Putamen (tissue), 1 donor: ENCODE results near the gene CAMTA2.

Source experiments
- DNase-seq: peaks from one replicate; pipeline ENCODE4 v3.0.0-alpha.2; 2016; ENCODE audit warnings: low spot score

CAMTA2 gene

DNA sequence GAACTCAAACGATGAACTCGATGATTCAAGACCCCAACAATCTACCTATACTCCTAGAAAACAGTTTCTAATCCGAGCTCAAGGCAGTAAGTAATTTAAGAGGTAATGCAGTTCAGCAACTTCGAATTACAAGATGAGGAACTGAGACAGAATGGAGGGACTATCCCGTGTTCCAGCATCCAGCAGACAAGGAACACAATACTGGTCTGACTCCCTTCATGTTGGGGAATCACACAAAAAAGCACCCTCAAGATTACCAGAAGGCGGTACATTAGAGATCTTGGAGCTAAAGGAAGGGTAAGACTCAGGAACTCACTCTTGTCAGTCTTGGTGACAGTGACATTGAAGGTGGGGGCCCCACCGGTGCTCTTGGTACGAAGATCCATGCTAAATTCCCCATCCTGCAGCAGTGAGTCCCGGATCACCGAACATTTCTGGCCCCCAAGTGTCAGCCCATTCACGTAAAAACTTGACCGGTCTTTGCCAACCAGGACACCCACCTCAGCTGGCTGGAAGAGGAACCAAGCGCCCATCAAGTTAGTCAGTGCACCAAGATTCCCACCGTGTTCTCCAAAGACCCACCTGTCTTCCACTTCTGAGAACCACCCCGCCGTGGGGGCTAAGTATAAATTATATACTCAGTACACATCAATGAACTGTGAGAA lies 41.0 kb downstream of the CAMTA2 start:
- no peak for DNase-seq

GRCh38 chr17:4945944-4946280 lies 41.6 kb downstream of the CAMTA2 start:
- DNase-seq, result no peak

DNA sequence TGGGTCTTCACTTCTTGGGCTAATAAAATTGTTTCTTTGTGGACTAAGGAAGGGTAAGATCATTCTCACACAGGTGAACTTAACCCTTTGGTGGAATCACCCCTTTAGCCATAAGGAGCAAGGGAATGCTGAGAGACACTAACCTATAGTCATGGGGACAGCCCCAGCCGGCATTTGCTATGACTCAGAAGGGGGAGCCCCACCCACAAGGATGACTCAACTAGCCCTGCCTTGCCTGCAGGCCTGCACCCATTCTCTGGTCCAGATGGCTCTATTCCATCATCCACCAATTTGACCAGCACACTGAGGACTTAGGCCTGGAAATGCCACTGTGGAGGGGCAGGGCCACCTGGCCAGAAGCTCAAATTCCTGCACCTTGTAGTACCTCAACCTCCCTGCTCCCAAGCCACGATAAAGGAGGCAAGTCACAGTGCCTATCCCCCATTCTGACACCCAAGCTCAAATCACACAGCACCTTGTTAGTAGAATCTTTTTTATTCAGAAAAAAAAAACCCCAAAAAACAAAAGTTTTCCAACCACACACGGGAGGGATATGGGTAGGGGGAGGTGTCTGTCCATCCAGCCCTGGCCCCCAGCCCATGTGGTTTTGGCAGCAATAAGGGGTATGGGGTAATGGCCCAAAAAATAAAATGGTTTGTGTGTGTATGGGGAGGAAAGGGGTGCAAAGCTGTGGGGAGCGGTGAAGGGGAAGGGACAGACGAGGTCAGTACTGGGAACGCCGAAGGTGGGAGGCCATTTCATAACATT lies 42.1 kb downstream of the CAMTA2 start:
- no peak for DNase-seq

GRCh38 chr17:4944554-4945175 lies 42.8 kb downstream of the CAMTA2 start:
- no peak for DNase-seq

DNA sequence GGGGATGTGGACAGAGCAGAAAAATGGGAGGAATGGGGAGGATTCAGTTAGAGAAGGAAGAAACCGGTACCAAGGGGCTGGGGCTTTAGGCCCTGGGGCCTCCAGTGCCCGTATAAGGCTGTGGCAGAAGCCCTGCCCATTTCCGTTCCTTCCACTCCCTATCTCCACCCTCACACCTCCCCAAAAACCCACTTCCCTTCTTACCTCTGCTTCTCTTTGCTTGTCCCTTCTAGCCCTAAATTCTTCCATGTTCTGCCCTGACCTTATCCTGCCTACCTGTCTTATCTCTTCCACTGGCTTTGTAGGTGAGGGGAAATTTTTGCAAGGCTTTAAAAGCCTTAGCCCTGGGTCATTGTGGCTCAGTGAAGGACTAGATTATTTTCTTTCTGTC lies 43.3 kb downstream of the CAMTA2 start:
- DNase-seq, result no peak

DNA sequence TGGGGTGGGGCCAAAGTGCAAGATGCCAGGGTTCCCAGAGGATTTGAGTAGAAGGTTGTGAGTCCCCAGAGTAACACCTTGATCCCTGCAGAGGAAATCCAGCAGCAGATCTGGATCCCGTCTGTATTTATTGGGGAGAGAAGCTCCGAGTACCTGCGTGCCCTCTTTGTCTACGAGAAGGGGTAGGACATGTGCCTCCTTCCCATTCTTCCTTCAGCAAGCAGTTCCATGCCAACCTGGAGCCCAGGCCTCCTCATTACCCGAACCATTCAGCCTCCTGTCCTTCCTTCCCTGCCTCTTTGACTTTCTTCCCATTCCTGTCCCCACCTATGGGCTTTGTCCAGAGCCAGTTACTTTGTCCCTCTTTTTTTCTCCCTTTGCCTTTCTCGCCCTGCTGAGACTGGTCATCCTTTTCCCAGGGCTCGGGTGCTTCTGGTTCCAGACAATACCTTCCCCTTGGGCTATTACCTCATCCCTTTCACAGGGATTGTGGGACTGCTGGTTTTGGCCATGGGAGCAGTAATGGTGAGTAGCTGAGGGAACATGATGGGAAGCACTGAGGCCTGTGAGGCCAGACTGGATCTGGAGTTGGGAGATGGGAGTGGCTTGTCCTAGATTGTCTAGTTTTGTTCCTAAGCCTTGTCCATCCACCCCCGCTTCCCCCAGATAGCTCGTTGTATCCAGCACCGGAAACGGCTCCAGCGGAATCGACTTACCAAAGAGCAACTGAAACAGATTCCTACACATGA lies 44.5 kb downstream of the CAMTA2 start:
- no peak for DNase-seq

GRCh38 chr17:4941319-4941610 lies 46.2 kb downstream of the CAMTA2 start:
- no peak for DNase-seq

- DNase-seq, result no peak
Measured at GRCh38 chr17:4940555-4941318, 46.7 kb downstream of the CAMTA2 start.

DNA sequence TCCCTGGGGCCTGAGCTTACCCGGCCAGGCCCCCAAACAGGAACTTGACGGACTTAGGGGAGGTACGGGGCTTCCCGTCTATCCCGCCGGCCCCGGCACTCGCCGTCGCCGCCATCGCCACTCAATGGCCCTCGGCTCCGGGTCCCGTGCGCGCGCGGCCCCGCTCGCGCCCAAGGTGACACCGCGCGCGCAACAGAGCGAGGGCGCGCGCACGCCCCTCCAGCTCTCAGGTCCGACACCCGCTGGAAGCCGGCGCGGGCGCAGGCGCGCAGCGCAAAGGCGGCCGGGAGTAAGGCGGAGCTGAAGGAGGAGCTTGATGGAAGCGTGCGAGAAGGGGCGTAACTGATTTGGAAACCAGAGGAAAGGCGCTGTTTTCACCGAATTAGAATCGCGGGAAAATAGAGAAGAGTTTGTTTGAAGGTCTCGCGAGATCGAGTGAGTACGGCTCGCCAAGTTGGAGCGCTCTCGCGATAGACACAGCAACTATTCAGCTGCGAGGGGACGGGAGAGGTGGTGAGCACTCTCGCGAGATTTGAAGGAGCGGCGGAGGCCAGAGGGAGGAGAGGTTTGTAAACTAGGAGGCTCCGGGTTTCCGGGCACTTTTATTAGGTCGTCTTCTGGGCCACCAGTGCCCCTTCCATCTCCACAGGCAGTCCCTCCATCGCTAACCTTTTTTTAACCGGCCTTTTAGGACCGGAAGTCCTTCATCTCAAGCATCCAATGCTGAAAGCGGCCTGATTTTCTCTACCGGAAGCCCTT lies 47.5 kb downstream of the CAMTA2 start, which contains the start of the genes RNF167 and SLC25A11:
RNF167 (plus strand) TSS at position 473 of the 759 bp plus-strand sequence. CDS start 642 bp downstream, outside the sequence.
SLC25A11 (minus strand) TSS at position 251 of the 759 bp plus-strand sequence; CDS start at position 115, 136 bp downstream.
- DNase-seq, result peak; percentile 99

- no peak for DNase-seq
Measured at GRCh38 chr17:4939546-4939795, 48.0 kb downstream of the CAMTA2 start.

DNA sequence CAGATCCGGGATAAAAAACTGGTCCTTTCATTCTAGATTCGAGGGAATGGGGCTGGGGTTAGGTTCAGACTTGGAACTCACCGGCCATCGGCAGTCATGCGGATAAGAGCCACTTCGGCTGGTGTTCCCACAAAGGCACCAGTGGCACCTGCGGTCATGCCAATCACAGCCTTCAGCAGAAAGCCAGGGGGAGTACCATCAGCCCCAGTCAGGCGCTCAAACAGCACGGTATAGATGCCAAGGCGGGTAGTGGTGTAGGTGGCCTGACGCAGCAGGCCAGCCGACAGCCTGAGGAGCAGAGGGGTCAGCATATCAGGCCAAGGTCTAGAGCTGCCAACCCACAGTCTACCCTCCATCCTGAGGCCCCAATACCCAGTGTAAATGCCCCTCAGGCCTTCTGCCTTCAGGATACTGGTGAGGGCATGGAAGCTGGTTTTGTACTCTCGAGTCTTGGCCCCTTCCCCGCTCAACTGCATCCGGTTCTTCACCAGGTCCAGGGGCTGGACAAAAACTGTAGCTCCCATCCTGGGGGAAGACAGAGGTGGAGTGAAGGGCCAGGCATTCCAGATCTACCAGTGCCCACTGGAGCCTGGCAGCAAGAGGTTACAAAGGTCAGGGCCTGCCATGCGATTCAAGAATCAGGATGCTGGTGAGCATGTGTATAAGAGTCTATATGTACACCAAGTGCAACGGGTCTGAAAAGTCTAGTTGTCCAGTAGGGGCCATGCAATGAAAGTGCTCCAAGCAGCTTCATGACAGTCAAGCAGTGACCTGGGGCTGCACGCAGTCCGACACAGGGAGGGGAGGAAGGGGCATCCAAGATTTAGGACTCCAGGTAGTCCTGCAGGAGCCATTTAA lies 48.6 kb downstream of the CAMTA2 start:
- DNase-seq, result no peak

DNA sequence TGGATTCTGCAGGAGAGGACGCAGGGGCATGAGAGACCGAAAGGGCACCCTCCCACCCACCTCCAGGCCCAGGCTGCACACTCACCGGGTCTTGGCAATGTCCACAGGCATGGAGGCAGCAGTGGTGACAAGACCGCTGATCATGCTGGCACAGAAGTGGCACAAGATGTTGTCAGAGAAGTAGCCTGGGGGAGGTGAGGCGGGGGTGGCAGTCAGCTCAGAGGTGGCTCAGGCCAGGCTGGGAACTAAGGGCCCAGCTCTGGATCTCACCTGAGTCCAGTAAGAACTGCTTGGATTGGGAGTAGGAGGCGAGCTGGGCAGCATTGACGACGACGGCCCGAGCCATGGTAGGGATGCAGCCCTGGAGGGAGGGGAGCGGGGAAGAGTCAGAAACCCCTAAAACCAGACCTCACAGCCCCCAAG lies 49.4 kb downstream of the CAMTA2 start:
- no peak for DNase-seq

GRCh38 chr17:4937553-4937952 lies 49.9 kb downstream of the CAMTA2 start:
- no peak for DNase-seq

GRCh38 chr17:4936436-4936835 lies 51.0 kb downstream of the CAMTA2 start:
- DNase-seq, result no peak

DNA sequence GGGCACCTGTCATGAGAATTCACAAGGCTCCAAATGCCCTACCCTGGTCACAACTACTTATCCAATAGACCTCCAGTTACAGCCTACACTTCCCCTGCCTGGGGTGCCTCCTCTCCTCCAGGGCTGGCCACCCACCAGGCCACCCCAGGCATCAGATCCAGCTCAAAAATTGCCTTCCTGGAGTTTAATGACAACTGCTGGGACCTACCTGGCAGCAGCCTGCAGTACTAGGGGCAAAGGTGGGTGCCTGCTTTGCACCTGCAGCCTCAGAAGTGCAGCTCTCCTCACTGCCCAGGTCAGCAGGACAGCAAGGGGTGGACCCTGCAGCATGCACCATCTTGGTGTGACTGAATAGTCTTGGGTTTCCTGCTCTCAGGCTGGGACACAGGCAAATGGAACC lies 51.8 kb downstream of the CAMTA2 start:
- no peak for DNase-seq

DNA sequence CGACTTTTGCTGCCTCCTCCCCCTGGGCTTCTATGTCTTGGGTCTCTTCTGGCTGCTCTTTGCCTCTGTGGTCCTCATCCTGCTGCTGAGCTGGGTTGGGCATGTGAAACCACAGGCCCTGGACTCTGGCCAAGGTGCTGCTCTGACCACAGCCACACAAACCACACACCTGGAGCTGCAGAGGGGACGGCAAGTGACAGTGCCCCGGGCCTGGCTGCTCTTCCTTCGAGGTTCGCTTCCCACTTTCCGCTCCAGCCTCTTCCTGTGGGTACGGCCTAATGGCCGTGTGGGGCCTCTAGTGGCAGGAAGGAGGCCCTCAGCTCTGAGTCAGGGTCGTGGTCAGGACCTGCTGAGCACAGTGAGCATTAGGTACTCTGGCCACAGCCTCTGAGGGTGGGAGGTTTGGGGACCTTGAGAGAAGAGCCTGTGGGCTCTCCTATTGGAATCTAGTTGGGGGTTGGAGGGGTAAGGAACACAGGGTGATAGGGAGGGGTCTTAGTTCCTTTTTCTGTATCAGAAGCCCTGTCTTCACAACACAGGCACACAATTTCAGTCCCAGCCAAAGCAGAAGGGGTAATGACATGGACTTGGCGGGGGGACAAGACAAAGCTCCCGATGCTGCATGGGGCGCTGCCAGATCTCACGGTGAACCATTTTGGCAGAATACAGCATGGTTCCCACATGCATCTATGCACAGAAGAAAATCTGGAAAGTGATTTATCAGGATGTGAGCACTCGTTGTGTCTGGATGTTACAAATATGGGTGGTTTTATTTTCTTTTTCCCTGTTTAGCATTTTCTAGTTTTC lies 53.1 kb downstream of the CAMTA2 start:
- DNase-seq, result no peak

GRCh38 chr17:4933646-4934045 lies 53.8 kb downstream of the CAMTA2 start:
- no peak for DNase-seq

DNA sequence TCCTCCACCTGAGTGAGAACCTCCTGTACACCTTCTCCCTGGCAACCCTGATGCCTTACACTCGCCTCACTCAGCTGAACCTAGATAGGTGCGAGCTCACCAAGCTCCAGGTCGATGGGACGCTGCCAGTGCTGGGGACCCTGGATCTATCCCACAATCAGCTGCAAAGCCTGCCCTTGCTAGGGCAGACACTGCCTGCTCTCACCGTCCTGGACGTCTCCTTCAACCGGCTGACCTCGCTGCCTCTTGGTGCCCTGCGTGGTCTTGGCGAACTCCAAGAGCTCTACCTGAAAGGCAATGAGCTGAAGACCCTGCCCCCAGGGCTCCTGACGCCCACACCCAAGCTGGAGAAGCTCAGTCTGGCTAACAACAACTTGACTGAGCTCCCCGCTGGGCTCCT lies 54.7 kb downstream of the CAMTA2 start:
- DNase-seq, result no peak

- DNase-seq, result no peak
Measured at GRCh38 chr17:4931963-4932362, 55.5 kb downstream of the CAMTA2 start, which contains the start of gene GP1BA. Gene GP1BA (plus strand): TSS chr17:4932277. CDS start chr17:4932605, 328 bp downstream.
